OCI-LY3 (cell line): ENCODE data around the gene OR2T29.

ENCODE experiments used
- H2AFZ ChIP-seq: fragments of 200-600, 300-600 bp; shearing (Covaris generic); 2 replicates; pipeline ENCODE4 v1.6.0; 2014; ENCODE audit warnings: antibody characterized with exemption, low read depth, low read length
- H3K27ac ChIP-seq: fragments of 200-600, 300-600 bp; sonication (generic); 2 replicates; pipeline ENCODE4 v1.5.1; 2014; ENCODE audit warnings: mild to moderate bottlenecking, low read length, moderate library complexity, mixed read lengths
- H3K27me3 ChIP-seq: fragments of 200-600, 300-600 bp; sonication (generic); 2 replicates; pipeline ENCODE4 v1.6.1; 2014; ENCODE audit warnings: low read depth, low read length, mixed read lengths
- H3K36me3 ChIP-seq: fragments of 200-600, 300-600 bp; sonication (generic); replicated peaks from 2 replicates; pipeline ENCODE3; 2014; ENCODE audit warnings: low read depth, low read length, mixed read lengths
- H3K4me1 ChIP-seq: fragments of 300-600, 200-600 bp; sonication (generic); 2 replicates; pipeline ENCODE4 v1.6.1; 2014; ENCODE audit warnings: low read length, mixed read lengths
- H3K4me2 ChIP-seq: fragments of 200-600, 300-600 bp; sonication (generic); 2 replicates; pipeline ENCODE4 v1.6.1; 2014; ENCODE audit warnings: low read length, mixed read lengths
- H3K4me3 ChIP-seq: fragments of 300-600, 200-600 bp; sonication (generic); 2 replicates; pipeline ENCODE4 v1.5.1; 2014; ENCODE audit warnings: antibody characterized with exemption, mild to moderate bottlenecking, low read length, moderate library complexity
- H3K79me2 ChIP-seq: fragments of 300-600, 200-600 bp; shearing (Covaris generic); 2 replicates; pipeline ENCODE4 v1.6.1; 2014; ENCODE audit warnings: mild to moderate bottlenecking, low read length, mixed read lengths
- H3K9ac ChIP-seq: fragments of 300-600, 200-600 bp; shearing (Covaris generic); 2 replicates; pipeline ENCODE4 v1.6.0; 2014; ENCODE audit warnings: mild to moderate bottlenecking, low read length, moderate library complexity
- H3K9me3 ChIP-seq: fragments of 200-600, 300-600 bp; shearing (Covaris generic); 2 replicates; pipeline ENCODE4 v1.6.1; 2014; ENCODE audit warnings: low read length, mixed read lengths; ENCODE audit not compliant: insufficient read depth
- H4K20me1 ChIP-seq: fragments of 200-600, 300-600 bp; sonication (generic); 2 replicates; pipeline ENCODE4 v1.6.1; 2016; ENCODE audit warnings: low read length, mixed read lengths; ENCODE audit not compliant: insufficient read depth
- CTCF ChIP-seq: fragments of 200-600, 300-600 bp; sonication (generic); IDR thresholded peaks from 2 replicates; pipeline ENCODE4 v1.5.1; 2014; ENCODE audit warnings: antibody characterized with exemption, low read length, low read depth
- EZH2phosphoT487 ChIP-seq: fragments of 200-600 bp; shearing (Covaris generic); IDR thresholded peaks from 2 replicates; pipeline ENCODE4 v1.6.1; 2018; ENCODE audit warnings: antibody characterized with exemption, mixed run types, low read depth

Gene OR2T29

GRCh38 chr1:248596615-248597014, 34.0 kb upstream of the OR2T29 start:
- no peaks in the 10 kb centered on the region for H3K79me2 ChIP-seq
- no peak for TF ChIP-seq EZH2phosphoT487
- no peak for TF ChIP-seq CTCF
- no peaks in the 10 kb centered on the region for H3K27me3 ChIP-seq
- no peak overlapping the region for H3K27ac ChIP-seq
- no peaks in the 10 kb centered on the region for H3K9me3 ChIP-seq
- H2AFZ ChIP-seq, result no peak overlapping the region
- no peaks in the 10 kb centered on the region for H3K36me3 ChIP-seq
- no peak overlapping the region for H3K9ac ChIP-seq
- no peaks in the 10 kb centered on the region for H3K4me1 ChIP-seq
- H4K20me1 ChIP-seq, result no peaks in the 10 kb centered on the region
- no peak overlapping the region for H3K4me3 ChIP-seq
- no peak overlapping the region for H3K4me2 ChIP-seq

- H3K9ac ChIP-seq, result no peak overlapping the region
- no peaks in the 10 kb centered on the region for H3K36me3 ChIP-seq
- no peaks in the 10 kb centered on the region for H3K27me3 ChIP-seq
- TF ChIP-seq CTCF, result no peak
- TF ChIP-seq EZH2phosphoT487, result no peak
- no peak overlapping the region for H2AFZ ChIP-seq
- H3K4me2 ChIP-seq, result no peak overlapping the region
- H4K20me1 ChIP-seq, result no peaks in the 10 kb centered on the region
- no peaks in the 10 kb centered on the region for H3K4me1 ChIP-seq
- H3K4me3 ChIP-seq, result no peak overlapping the region
- no peaks in the 10 kb centered on the region for H3K9me3 ChIP-seq
- H3K27ac ChIP-seq, result no peak overlapping the region
- H3K79me2 ChIP-seq, result no peaks in the 10 kb centered on the region
Observed at GRCh38 chr1:248593226-248593625, 30.7 kb upstream of the OR2T29 start.

GRCh38 chr1:248592655-248593054, 30.1 kb upstream of the OR2T29 start:
- Histone ChIP-seq H3K27me3 (no peaks in the 10 kb centered on the region), H3K4me2 (no peak overlapping the region), H3K9ac (no peak overlapping the region), H3K9me3 (no peaks in the 10 kb centered on the region), H2AFZ (no peak overlapping the region), H3K79me2 (no peaks in the 10 kb centered on the region), H4K20me1 (no peaks in the 10 kb centered on the region), H3K36me3 (no peaks in the 10 kb centered on the region), H3K4me3 (no peak overlapping the region), H3K27ac (no peak overlapping the region), H3K4me1 (no peaks in the 10 kb centered on the region)
- TF ChIP-seq EZH2phosphoT487 (no peak), CTCF (no peak)

DNA sequence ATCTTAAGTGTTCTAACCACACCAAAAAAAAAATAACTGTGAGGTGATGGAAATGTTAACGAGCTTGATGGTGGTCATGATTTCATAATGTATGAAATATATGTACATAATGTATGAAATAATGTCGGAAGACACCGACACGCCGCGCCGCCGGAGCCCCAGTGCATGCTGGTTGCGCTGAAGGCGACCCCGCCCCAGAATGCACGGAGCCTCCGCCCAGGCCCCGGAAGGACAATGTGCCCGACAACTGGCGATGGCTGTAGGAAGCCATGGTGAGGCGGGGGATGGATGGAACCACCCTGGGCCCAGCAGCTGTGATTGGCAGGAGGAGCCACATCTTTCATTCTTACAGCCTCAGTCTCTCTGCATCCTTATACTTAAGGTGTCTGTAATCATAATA, 27.5 kb upstream of the OR2T29 start:
- Histone ChIP-seq H2AFZ (no peak overlapping the region), H3K27ac (no peak overlapping the region), H3K4me1 (no peaks in the 10 kb centered on the region), H3K4me3 (no peak overlapping the region), H3K4me2 (no peak overlapping the region), H3K9me3 (no peaks in the 10 kb centered on the region), H3K79me2 (no peaks in the 10 kb centered on the region), H3K36me3 (no peaks in the 10 kb centered on the region), H3K27me3 (no peaks in the 10 kb centered on the region), H4K20me1 (no peaks in the 10 kb centered on the region), H3K9ac (no peak overlapping the region)
- TF ChIP-seq EZH2phosphoT487, result no peak
- TF ChIP-seq CTCF, result no peak
